ENCODE measurements around the gene ASTN1. TPM values are rescaled to one million over a fixed set of nuclear protein-coding genes. Genes with fewer than 3 reads are reported as not detected.

Gene ASTN1
- total RNA-seq, 4 donors from 2014 or later: 0.18 TPM; not detected in 3

- Histone ChIP-seq H3K27ac (no peak overlapping the region), H3K27me3 (no peaks in the 10 kb centered on the region), H3K9me3 (no peaks in the 10 kb centered on the region), H3K4me3 (no peak overlapping the region), H3K4me1 (no peaks in the 10 kb centered on the region), H3K36me3 (no peaks in the 10 kb centered on the region)
- no peak for DNase-seq (ENCODE audit: low spot score in 2 of 2)
- 86% methylated on average over 1 of the region's 1 CpG for WGBS
- TF ChIP-seq POLR2A (IDR thresholded peaks at IDR 0.05) (no peak), EP300 (IDR thresholded peaks at IDR 0.05) (no peak)
These were observed 226.1 kb downstream of the ASTN1 start for GRCh38 chr1:176938375-176938774.

DNA sequence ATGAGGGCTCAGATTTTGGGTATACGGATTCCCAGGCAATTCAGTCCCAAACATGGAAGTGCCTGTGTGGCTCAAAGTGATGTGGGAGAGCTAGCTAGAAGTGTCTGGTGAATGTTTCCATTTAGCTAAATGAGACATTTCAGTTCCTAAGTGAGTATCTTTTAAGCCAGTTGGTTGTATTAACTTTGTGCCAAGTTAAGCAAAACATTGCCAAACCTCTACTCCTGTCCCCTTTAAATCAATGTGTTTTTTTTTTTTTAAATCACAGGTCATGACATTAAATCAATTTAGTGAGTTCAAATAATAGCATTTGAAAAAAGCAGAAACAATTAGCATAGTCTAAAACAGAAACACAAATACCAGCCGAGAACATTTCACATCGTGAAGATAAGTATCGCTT is 230.1 kb downstream of the ASTN1 start:
- DNase-seq (ENCODE audit: low spot score in 2 of 2): no peak
- no peak for TF ChIP-seq POLR2AphosphoS5 (IDR thresholded peaks at IDR 0.05)
- TF ChIP-seq, protein P1, sequence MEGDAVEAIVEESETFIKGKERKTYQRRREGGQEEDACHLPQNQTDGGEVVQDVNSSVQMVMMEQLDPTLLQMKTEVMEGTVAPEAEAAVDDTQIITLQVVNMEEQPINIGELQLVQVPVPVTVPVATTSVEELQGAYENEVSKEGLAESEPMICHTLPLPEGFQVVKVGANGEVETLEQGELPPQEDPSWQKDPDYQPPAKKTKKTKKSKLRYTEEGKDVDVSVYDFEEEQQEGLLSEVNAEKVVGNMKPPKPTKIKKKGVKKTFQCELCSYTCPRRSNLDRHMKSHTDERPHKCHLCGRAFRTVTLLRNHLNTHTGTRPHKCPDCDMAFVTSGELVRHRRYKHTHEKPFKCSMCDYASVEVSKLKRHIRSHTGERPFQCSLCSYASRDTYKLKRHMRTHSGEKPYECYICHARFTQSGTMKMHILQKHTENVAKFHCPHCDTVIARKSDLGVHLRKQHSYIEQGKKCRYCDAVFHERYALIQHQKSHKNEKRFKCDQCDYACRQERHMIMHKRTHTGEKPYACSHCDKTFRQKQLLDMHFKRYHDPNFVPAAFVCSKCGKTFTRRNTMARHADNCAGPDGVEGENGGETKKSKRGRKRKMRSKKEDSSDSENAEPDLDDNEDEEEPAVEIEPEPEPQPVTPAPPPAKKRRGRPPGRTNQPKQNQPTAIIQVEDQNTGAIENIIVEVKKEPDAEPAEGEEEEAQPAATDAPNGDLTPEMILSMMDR (IDR thresholded peaks at IDR 0.05): no peak
- TF ChIP-seq POLR2A (IDR thresholded peaks at IDR 0.05): no peak
- TF ChIP-seq EP300 (IDR thresholded peaks at IDR 0.05): no peak
- no peaks in the 10 kb centered on the region for H3K4me1 ChIP-seq

GRCh38 chr1:176932114-176933104 is 232.1 kb downstream of the ASTN1 start:
- Histone ChIP-seq H3K4me3 (no peak overlapping the region), H3K27ac (no peak overlapping the region), H3K36me3 (no peaks in the 10 kb centered on the region), H3K27me3 (no peaks in the 10 kb centered on the region), H3K9me3 (no peaks in the 10 kb centered on the region), H3K4me1 (no peaks in the 10 kb centered on the region)
- TF ChIP-seq, protein P1 (IDR thresholded peaks at IDR 0.05): no peak
- TF ChIP-seq EP300 (IDR thresholded peaks at IDR 0.05): no peak
- TF ChIP-seq POLR2A (IDR thresholded peaks at IDR 0.05): no peak
- TF ChIP-seq POLR2AphosphoS5 (IDR thresholded peaks at IDR 0.05): no peak
- no peak for DNase-seq (ENCODE audit: low spot score in 2 of 2)
- WGBS: 76% methylated on average over 7 of the region's 7 CpGs

More for the DNA sequence above, 230.1 kb downstream of the ASTN1 start:
- Histone ChIP-seq H3K27ac (no peak overlapping the region), H3K4me3 (no peak overlapping the region), H3K9me3 (no peaks in the 10 kb centered on the region), H3K36me3 (no peaks in the 10 kb centered on the region), H3K27me3 (no peaks in the 10 kb centered on the region)
- 94% methylated on average over 4 of the region's 4 CpGs for WGBS

DNA sequence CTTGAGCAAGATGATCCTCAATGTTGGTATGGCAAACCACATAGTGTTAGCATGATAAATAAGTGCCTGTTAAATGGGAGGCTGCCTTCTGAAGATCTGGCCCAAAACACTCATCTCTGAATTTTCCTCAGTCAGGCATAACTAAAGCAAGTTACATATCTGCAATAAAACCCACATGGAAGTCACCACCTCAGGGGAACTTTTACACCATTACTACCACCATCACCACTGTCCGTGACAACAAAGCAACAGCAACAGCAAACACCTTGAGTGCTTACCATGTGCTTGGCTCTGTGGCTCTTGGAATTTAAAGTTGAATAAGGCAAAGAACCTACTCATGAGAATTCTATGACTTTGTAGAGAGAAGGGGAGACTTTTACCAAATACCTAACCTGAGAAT is 233.0 kb downstream of the ASTN1 start:
- H3K4me3 ChIP-seq: no peak overlapping the region
- H3K27me3 ChIP-seq: no peaks in the 10 kb centered on the region
- no peaks in the 10 kb centered on the region for H3K9me3 ChIP-seq
- H3K27ac ChIP-seq: no peak overlapping the region
- no peaks in the 10 kb centered on the region for H3K36me3 ChIP-seq
- DNase-seq (ENCODE audit: low spot score in 2 of 2): no peak
- no peak for TF ChIP-seq EP300 (IDR thresholded peaks at IDR 0.05)
- TF ChIP-seq, protein P1 (IDR thresholded peaks at IDR 0.05): no peak
- TF ChIP-seq POLR2A (IDR thresholded peaks at IDR 0.05): no peak
- no peak for TF ChIP-seq POLR2AphosphoS5 (IDR thresholded peaks at IDR 0.05)
- H3K4me1 ChIP-seq: no peaks in the 10 kb centered on the region
- 100% methylated on average over 1 of the region's 1 CpG for WGBS

DNA sequence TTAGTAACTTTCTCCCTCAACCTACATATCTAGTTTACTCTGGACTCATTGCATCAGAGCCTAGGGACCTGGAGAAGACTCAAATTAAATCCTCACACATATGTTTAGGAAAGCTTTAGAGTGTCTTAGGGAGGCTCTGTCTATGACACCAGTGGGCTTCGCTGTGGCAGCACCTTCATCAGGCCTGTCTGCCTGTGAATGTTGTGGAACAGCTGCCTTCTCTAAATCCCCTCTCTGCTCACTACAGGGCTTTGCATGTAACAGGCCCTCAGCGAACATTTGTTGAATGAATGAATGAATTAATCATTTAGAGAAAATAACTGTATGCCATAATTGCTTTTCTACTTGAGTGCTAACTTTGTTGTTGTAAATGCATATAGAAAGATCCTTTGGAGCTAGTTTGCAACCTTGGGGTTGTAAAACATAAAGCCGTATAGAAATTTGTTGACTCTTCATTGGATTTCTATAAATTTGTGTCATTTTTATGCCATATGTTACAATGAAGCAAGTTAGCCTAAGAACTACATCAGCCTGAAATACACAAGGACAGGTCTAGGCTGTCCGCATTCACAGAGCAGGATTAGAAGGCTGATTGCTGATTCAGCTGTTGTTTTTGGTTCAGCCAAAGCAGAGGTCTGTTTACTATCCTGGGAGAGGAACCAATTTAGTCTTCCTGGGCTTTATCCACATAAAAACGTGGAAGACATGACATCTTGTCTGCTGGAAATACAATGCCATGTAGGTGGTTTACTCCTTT is 238.0 kb downstream of the ASTN1 start:
- Histone ChIP-seq H3K9me3 (no peaks in the 10 kb centered on the region), H3K36me3 (no peaks in the 10 kb centered on the region), H3K4me3 (no peak overlapping the region), H3K27me3 (no peaks in the 10 kb centered on the region), H3K27ac (no peak overlapping the region), H3K4me1 (peaks cover 4% of the 10 kb centered on the region)
- TF ChIP-seq, protein P1 (IDR thresholded peaks at IDR 0.05): no peak
- no peak for TF ChIP-seq POLR2AphosphoS5 (IDR thresholded peaks at IDR 0.05)
- TF ChIP-seq EP300 (IDR thresholded peaks at IDR 0.05): no peak
- TF ChIP-seq POLR2A (IDR thresholded peaks at IDR 0.05): no peak
- no peak for DNase-seq (ENCODE audit: low spot score in 2 of 2)
- 76% methylated on average over 5 of the region's 5 CpGs for WGBS
